Occipital lobe (tissue), 2 donors: ENCODE measurements around the gene ELMO2. TPM values are rescaled to one million over a fixed set of nuclear protein-coding genes. Genes with fewer than 3 reads are reported as not detected.
"Not testable (repeated sequence)": the region's sequence is repeated elsewhere in the genome, so short reads cannot be mapped to it uniquely, and the experiment has no call there.

Experiments
- DNase-seq: peaks from one replicate; lab custom pipeline; 2025; lab: John Stamatoyannopoulos, UW
- total RNA-seq: library from RNA; depleted of rRNA; stranded (reverse); fragments of >200 nt; gene quantifications from one replicate; pipeline ENCODE4 v1.2.3, GENCODE V29; 2014

Gene ELMO2
- total RNA-seq, 1 donor from 2014 or later: 55.1 TPM

GRCh38 chr20:46406986-46407670, 713 bp upstream of the ELMO2 start:
- peak; percentile 79 for DNase-seq

- DNase-seq: no peak
Measured at GRCh38 chr20:46402331-46402811, 4.0 kb downstream of the ELMO2 start.

- no peak for DNase-seq
Measured at GRCh38 chr20:46401478-46401860, 4.9 kb downstream of the ELMO2 start.

- no peak for DNase-seq
Measured at GRCh38 chr20:46400828-46401477, 5.5 kb downstream of the ELMO2 start.

- DNase-seq: no peak
Measured at GRCh38 chr20:46400253-46400652, 6.2 kb downstream of the ELMO2 start.

GRCh38 chr20:46399401-46399800, 7.0 kb downstream of the ELMO2 start:
- no peak for DNase-seq

GRCh38 chr20:46398963-46399362, 7.5 kb downstream of the ELMO2 start:
- DNase-seq: no peak

- DNase-seq: no peak
Measured at GRCh38 chr20:46396052-46396740, 10.2 kb downstream of the ELMO2 start.

- no peak for DNase-seq
Measured at GRCh38 chr20:46394872-46395760, 11.3 kb downstream of the ELMO2 start.

GRCh38 chr20:46393967-46394366, 12.4 kb downstream of the ELMO2 start:
- no peak for DNase-seq

- no peak for DNase-seq
Measured at GRCh38 chr20:46388937-46389336, 17.5 kb downstream of the ELMO2 start.

- DNase-seq: no peak
Measured at GRCh38 chr20:46388201-46388836, 18.1 kb downstream of the ELMO2 start.

- not testable (repeated sequence) for DNase-seq
Measured at GRCh38 chr20:46387054-46387453, 19.4 kb downstream of the ELMO2 start.

GRCh38 chr20:46378412-46379009, 27.9 kb downstream of the ELMO2 start:
- no peak for DNase-seq

GRCh38 chr20:46377518-46377917, 28.9 kb downstream of the ELMO2 start:
- DNase-seq: no peak

GRCh38 chr20:46376196-46376785, 30.1 kb downstream of the ELMO2 start:
- peak; percentile 19 for DNase-seq

- DNase-seq: no peak
Measured at GRCh38 chr20:46375771-46376170, 30.6 kb downstream of the ELMO2 start.

GRCh38 chr20:46374383-46374782, 32.0 kb downstream of the ELMO2 start:
- no peak for DNase-seq

- DNase-seq: no peak
Measured at GRCh38 chr20:46371656-46372055, 34.8 kb downstream of the ELMO2 start.

- no peak for DNase-seq
Measured at GRCh38 chr20:46368902-46369268, 37.5 kb downstream of the ELMO2 start.
